OCI-LY1 (cell line): Measurements from ENCODE around the gene LTBP4.

ENCODE experiments used
- H2AFZ ChIP-seq: fragments of 200-600 bp; sonication (generic), shearing (Covaris generic); 2 replicates; pipeline ENCODE4 v1.6.0; 2014; ENCODE audit warnings: antibody characterized with exemption, mild to moderate bottlenecking, low read length
- H3F3A ChIP-seq: fragments of 200-600 bp; sonication (generic), shearing (Covaris generic); 2 replicates; pipeline ENCODE4 v1.6.0; 2014; ENCODE audit warnings: mild to moderate bottlenecking, antibody characterized with exemption, low read length, moderate library complexity; ENCODE audit not compliant: insufficient read depth
- H3K27ac ChIP-seq: fragments of 200-600 bp; sonication (generic); 2 replicates; pipeline ENCODE4 v1.5.1; 2014; ENCODE audit warnings: low read length, mixed run types, mild to moderate bottlenecking, low read depth; ENCODE audit not compliant: poor library complexity, severe bottlenecking
- H3K27me3 ChIP-seq: fragments of 200-600 bp; sonication (generic); 2 replicates; pipeline ENCODE4 v1.6.0; 2014; ENCODE audit warnings: antibody characterized with exemption, mild to moderate bottlenecking, low read length, moderate library complexity; ENCODE audit not compliant: insufficient read depth
- H3K36me3 ChIP-seq: fragments of 200-600 bp; sonication (generic); 2 replicates; pipeline ENCODE4 v1.6.1; 2014; ENCODE audit warnings: mild to moderate bottlenecking, antibody characterized with exemption, low read length, moderate library complexity, mixed read lengths; ENCODE audit not compliant: insufficient read depth
- H3K4me1 ChIP-seq: fragments of 200-600 bp; sonication (generic); 2 replicates; pipeline ENCODE4 v1.5.1; 2014; ENCODE audit warnings: mild to moderate bottlenecking, low read length, moderate library complexity; ENCODE audit not compliant: insufficient read depth, severe bottlenecking
- H3K4me2 ChIP-seq: fragments of 200-600 bp; sonication (generic), shearing (Covaris generic); 2 replicates; pipeline ENCODE4 v1.6.1; 2014; ENCODE audit warnings: low read length
- H3K4me3 ChIP-seq: fragments of 200-600 bp; sonication (generic); 2 replicates; pipeline ENCODE4 v1.5.1; 2014; ENCODE audit warnings: low read length, low read depth, mild to moderate bottlenecking, mixed read lengths; ENCODE audit not compliant: poor library complexity, severe bottlenecking
- H3K79me2 ChIP-seq: fragments of 200-600 bp; shearing (Covaris generic); 2 replicates; pipeline ENCODE4 v1.6.1; 2016; ENCODE audit warnings: mixed run types, low read length, mixed read lengths; ENCODE audit not compliant: insufficient read depth
- H3K9ac ChIP-seq: fragments of 200-600 bp; sonication (generic), shearing (Covaris generic); 2 replicates; pipeline ENCODE4 v1.6.1; 2014; ENCODE audit warnings: mild to moderate bottlenecking, low read length, mixed read lengths
- H3K9me2 ChIP-seq: fragments of 200-600 bp; sonication (generic), shearing (Covaris generic); 2 replicates; pipeline ENCODE4 v1.6.1; 2014; ENCODE audit warnings: low read depth, mild to moderate bottlenecking, low read length, mixed read lengths
- H3K9me3 ChIP-seq: fragments of 200-600 bp; shearing (Covaris generic); 2 replicates; pipeline ENCODE4 v1.6.1; 2014; ENCODE audit warnings: low read length, mixed read lengths
- H4K20me1 ChIP-seq: fragments of 200-600 bp; sonication (generic), shearing (Covaris generic); 2 replicates; pipeline ENCODE4 v1.6.0; 2016; ENCODE audit warnings: mild to moderate bottlenecking, low read length; ENCODE audit not compliant: insufficient read depth
- CTCF ChIP-seq: fragments of 200-600 bp; sonication (generic), shearing (Covaris generic); IDR thresholded peaks from 2 replicates; pipeline ENCODE4 v1.5.1; 2017; ENCODE audit warnings: mild to moderate bottlenecking, antibody characterized with exemption, low read length, moderate library complexity, mixed read lengths
- EZH2 ChIP-seq: fragments of 200-600 bp; sonication (generic), shearing (Covaris generic); IDR thresholded peaks from 2 replicates; pipeline ENCODE4 v1.8.0; 2017; ENCODE audit warnings: borderline replicate concordance, mixed run types, mild to moderate bottlenecking, antibody characterized with exemption, low read length, moderate library complexity, mixed read lengths

LTBP4 gene

GRCh38 chr19:40608240-40608621 is 7.1 kb downstream of the LTBP4 start:
- H3K9ac ChIP-seq, result no peak overlapping the region
- H3K27ac ChIP-seq, result no peak overlapping the region
- H3K4me2 ChIP-seq, result no peak overlapping the region
- TF ChIP-seq EZH2 (no peak), CTCF (no peak)
- no peaks in the 10 kb centered on the region for H3K9me2 ChIP-seq
- no peak overlapping the region for H2AFZ ChIP-seq
- no peaks in the 10 kb centered on the region for H3K9me3 ChIP-seq
- H3K79me2 ChIP-seq, result no peaks in the 10 kb centered on the region
- H4K20me1 ChIP-seq, result no peaks in the 10 kb centered on the region
- H3K4me3 ChIP-seq, result no peak overlapping the region
- H3K27me3 ChIP-seq, result no peaks in the 10 kb centered on the region
- no peaks in the 10 kb centered on the region for H3K36me3 ChIP-seq
- H3K4me1 ChIP-seq, result peaks cover 49% of the 10 kb centered on the region
- H3F3A ChIP-seq, result no peaks in the 10 kb centered on the region

GRCh38 chr19:40608957-40609356 is 7.8 kb downstream of the LTBP4 start:
- Histone ChIP-seq H2AFZ (no peak overlapping the region), H3K27ac (peak overlapping the region; percentile 89), H3K4me2 (peak overlapping the region; percentile 89), H3K4me1 (peaks cover 44% of the 10 kb centered on the region), H3K4me3 (peak overlapping the region; percentile 65), H3K9me2 (no peaks in the 10 kb centered on the region), H3K36me3 (no peaks in the 10 kb centered on the region), H3K79me2 (no peaks in the 10 kb centered on the region), H3K9ac (peak overlapping the region; percentile 74), H4K20me1 (no peaks in the 10 kb centered on the region), H3K27me3 (no peaks in the 10 kb centered on the region), H3F3A (no peaks in the 10 kb centered on the region), H3K9me3 (no peaks in the 10 kb centered on the region)
- TF ChIP-seq EZH2 (no peak), CTCF (no peak)

GRCh38 chr19:40609561-40610395 is 8.6 kb downstream of the LTBP4 start:
- Histone ChIP-seq H3K27me3 (no peaks in the 10 kb centered on the region), H3K36me3 (no peaks in the 10 kb centered on the region), H4K20me1 (no peaks in the 10 kb centered on the region), H3K9me3 (no peaks in the 10 kb centered on the region), H3K27ac (peak overlapping the region; percentile 89), H2AFZ (no peak overlapping the region), H3K9ac (peak overlapping the region; percentile 74), H3K4me3 (peak overlapping the region; percentile 65), H3K9me2 (no peaks in the 10 kb centered on the region), H3K79me2 (no peaks in the 10 kb centered on the region), H3F3A (no peaks in the 10 kb centered on the region), H3K4me1 (peaks cover 46% of the 10 kb centered on the region), H3K4me2 (peak overlapping the region; percentile 89)
- TF ChIP-seq CTCF, result no peak
- TF ChIP-seq EZH2, result no peak
